Hematopoietic multipotent progenitor cell treated with erythropoietin and hydrocortisone succinate and interleukin-3 and kit ligand, for 6 days (in vitro differentiated cells): ENCODE measurements around the gene GAREM1.
"Not testable (repeated sequence)": the region's sequence is repeated elsewhere in the genome, so short reads cannot be mapped to it uniquely, and the experiment has no call there.

Experiments
- DNase-seq: peaks from one replicate; pipeline ENCODE4 v3.0.0-alpha.2; 2015

Gene GAREM1

DNA sequence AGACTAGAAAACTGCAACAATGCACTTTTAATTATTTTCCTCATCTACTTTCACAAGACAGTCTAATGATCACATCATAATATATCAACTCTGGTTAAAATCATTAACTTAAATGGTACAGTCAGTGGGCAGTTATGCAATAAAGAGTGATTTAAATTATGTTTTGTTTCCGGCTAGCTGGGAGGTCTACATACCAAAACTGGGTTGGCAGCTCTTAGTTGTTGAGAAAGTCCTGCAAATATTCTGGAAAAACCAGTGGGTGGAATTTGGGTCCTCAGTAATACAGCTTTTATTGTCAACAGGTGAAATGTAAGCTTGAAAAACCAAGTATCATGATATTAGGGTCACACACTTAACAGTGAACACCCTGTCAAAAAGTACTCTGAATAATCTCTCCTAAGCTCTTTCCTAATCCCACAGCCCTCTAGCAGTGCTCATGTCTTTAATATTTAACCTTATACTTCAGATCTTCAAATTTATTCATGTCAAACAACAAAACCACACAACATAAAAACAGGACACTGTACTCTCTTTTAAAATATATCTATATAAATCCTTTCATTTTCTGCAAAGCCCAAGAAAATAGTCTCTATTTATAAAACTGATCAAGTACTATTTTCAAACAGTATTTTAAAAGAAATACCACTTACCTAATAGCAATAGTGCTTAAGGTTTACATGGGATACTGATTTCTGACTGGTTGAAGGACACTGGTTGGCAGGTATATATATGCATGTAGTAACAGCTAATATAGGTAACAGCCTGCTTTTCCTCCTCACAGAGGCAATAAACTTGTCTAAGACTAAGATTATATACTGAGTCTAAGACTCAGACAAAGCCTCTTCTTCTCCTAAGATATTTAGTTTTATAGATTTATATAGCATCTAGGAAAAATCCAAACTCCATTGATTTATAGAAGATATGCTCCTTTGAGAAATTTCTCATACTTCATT is 103.8 kb downstream of the GAREM1 start:
- DNase-seq: no peak

DNA sequence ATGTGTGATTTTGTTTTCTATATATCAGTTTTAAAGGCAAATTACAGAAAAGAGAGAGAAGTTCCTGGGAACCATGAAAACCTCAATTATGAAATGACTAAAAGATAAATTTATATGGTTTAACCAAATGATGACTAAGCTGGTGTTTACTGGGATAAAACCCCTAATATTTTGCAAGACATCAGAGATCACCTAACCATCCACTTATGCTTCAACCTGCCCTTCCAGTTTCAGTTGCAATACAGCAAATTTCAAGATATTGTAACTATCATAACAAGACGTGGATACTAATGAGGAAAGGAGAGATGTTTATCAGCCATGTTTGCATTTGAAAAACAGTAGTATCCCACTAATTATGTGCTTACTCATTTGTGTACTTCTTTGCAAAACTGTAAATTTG is 108.2 kb downstream of the GAREM1 start:
- DNase-seq: no peak

- no peak for DNase-seq
Measured at GRCh38 chr18:32360682-32361345, 109.9 kb downstream of the GAREM1 start.

- no peak for DNase-seq
Measured at GRCh38 chr18:32358529-32358928, 112.2 kb downstream of the GAREM1 start.

DNA sequence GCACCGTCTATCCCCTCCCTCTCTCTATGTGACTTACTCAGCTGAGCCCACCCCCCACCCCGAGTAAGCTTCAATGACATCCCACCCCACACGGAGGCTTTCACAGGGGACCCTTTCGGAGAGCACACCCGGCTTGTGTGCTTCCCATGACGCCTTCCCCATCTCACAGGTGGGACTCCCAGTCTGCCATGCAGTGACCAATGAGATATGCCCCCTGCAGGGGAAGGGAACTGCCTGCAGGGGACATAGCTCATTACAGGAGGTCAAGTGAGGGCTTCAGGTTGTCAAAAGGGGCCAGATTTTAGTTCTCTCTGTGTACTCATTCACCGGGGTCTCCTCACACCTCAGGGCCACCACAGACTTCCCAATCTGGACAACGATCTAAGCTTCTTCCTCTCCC is 112.6 kb downstream of the GAREM1 start:
- DNase-seq: no peak

GRCh38 chr18:32355896-32356295 is 114.8 kb downstream of the GAREM1 start:
- no peak for DNase-seq

DNA sequence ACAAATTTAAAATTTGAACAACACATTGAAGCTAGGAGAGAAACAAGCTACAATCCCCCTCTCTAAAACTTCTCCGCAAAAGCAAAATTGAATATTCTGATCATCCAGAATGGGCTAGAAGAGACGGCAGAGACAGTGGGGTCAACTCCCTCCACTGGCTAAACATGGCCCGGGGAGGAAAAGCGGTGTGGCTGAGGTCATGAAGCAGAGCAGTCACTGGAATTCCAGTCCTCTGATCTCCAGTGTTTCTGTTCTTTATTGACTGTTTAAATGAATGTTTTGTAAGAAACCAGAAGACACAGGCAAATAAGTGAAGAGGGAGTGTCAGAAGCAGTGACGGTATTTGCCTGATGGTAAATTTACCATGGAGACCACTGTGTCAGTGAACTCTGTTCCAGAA is 116.2 kb downstream of the GAREM1 start:
- DNase-seq: no peak

DNA sequence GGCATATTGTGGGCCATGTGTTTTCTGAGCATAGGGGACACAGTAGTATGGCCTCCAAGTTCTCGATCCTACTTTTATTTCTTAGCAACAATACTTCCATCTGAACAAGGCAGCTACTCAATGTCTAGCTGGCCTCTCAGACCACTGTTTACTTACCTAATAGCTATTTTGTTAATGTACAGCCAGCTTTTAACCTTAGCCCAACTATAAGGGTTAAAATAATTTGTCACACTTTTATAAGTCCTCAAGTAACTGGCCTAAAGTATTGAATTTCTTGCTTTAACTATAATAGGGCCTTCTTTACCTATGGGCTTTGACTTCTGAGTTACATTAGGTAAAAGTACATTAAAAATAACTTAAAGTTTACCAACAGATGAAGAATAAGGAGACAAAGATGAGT is 117.4 kb downstream of the GAREM1 start:
- DNase-seq: no peak

- no peak for DNase-seq
Measured at GRCh38 chr18:32351032-32351431, 119.7 kb downstream of the GAREM1 start.

GRCh38 chr18:32349728-32350395 is 120.8 kb downstream of the GAREM1 start:
- no peak for DNase-seq

GRCh38 chr18:32346671-32347070 is 124.0 kb downstream of the GAREM1 start:
- no peak for DNase-seq

DNA sequence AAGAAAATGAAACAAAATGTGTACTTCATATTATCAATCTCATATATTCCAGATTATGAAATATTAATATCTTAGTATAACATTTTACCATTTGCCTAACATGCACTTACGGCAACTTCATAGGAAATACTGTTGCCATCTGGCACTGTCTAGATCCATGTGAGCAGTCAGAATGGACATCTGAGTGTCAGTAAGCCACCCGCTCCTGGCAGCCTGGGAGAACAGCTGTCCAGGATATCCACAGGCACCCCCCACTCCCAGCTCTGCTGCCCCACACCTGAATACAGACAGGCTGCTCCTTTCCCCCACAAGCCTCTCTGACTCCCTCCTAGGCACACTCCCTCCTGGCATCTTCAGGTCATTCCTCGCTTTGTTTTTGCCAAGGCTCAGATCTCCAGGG is 127.0 kb downstream of the GAREM1 start:
- no peak for DNase-seq

- not testable (repeated sequence) for DNase-seq
Measured at GRCh38 chr18:32341112-32341511, 129.6 kb downstream of the GAREM1 start.

DNA sequence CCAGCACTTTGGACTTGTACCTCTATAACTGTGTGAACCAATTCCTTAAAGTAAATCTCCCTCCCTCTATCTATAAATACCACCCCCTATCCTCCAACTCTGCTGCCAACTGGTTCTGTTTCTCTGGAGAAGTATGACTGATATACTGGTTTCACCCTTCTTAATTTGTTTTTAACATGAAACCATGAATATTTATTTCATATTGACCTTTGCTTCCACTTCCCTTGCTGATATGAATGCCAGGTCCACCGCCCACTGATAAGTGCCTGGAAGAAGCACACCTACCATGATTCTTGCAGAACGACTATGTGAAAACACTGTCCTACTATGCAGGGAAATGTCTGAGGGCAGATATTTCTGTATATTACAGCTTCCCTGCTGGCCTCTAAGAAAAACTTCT is 131.6 kb downstream of the GAREM1 start:
- DNase-seq: no peak

GRCh38 chr18:32337821-32338220 is 132.9 kb downstream of the GAREM1 start:
- no peak for DNase-seq

DNA sequence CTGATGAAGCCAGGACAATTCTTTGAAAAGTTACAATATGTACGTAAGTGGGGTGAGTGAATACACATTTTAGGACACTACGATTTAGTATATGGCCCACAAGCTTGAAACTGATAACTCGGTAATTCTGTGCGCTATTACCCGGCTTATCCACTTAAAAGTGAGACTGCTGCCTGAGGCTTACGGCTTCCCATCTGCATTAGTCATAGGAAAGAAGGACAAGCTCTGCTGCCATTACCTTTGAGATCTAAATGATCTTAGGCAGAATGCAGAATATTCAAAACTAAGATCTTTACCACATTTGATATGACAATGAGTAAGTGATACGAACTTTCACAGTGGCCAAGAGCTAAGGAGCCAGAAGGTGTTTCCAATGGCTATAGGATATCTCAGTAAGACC is 133.3 kb downstream of the GAREM1 start:
- DNase-seq: no peak

- no peak for DNase-seq
Measured at GRCh38 chr18:32335228-32335627, 135.5 kb downstream of the GAREM1 start.

DNA sequence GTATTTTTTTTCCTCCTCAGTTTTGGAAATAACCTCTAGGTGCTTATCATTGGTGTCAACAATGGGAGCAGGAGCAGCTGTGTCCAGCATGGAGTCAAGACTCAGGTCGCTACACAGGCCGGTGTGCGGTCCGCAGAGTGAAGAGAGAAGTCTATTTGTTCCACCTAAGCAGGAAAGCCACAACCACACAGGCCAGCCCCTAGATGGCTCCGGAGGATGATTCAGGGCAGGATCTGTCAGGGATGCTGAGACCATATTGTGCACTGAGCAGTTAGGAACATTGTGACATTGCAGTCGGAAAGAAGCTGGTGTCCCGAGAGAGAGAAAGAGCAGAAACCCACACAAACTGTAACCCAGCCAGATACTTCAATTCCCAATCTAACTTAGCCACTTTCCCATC is 136.9 kb downstream of the GAREM1 start:
- DNase-seq: no peak

GRCh38 chr18:32332708-32333107 is 138.0 kb downstream of the GAREM1 start:
- no peak for DNase-seq

GRCh38 chr18:32328974-32329373 is 141.7 kb downstream of the GAREM1 start:
- DNase-seq: no peak

DNA sequence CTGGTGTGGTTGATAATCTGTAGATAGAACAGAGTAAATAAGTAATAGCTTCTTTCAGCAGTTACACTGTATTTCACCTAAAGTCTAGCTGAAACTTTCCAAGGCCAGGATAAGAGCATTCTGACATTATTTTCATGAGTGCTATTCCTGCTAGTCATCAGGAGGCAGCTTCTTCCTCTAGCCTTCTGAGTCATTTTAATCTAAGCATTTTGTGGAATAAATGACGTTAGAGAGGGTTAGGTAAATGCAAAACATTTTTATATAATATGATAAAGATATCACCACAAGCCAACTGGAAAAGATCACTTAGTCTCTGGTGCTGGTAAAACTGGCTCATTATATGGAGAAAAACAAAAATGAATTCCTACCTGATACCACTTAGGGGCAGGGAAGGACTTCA is 142.3 kb downstream of the GAREM1 start:
- no peak for DNase-seq

GRCh38 chr18:32326450-32327308 is 144.0 kb downstream of the GAREM1 start:
- no peak for DNase-seq

DNA sequence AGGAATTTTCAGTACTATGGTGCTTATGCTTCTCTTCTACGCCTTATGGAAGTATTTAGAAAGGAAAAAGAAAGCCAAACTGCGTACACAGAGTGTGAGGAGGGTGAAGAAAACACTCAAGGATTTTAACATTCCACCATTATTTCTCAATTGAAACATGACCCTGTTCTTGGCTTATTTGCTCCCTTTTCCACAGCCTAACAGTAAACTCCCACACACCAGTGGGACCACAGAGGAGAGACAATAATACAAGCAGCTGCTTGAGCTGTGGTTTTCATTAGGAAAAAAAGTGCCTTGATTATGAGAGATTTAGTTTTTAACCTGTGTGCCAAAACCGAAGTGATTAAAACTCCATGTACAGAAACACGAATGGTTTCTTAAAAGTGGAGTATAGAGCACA is 146.5 kb downstream of the GAREM1 start:
- no peak for DNase-seq
